HL-60 (cell line): ENCODE results near the gene PARD3.

Experiments
- DNase-seq, 2 experiments: peaks; one replicate each; pipeline ENCODE4 v3.0.0-alpha.2; 2010 to 2020; ENCODE audit warnings: low read depth in 1 of 2, low spot score in 1 of 2
- H3K27ac ChIP-seq: fragments of 250-450 bp; sonication (Bioruptor Pico); replicated peaks from 2 replicates; pipeline ENCODE4 v1.5.1; 2020; ENCODE audit warnings: mild to moderate bottlenecking, moderate library complexity
- H3K27me3 ChIP-seq: fragments of 250-450 bp; sonication (Bioruptor Pico); 2 replicates; pipeline ENCODE4 v1.5.1; 2021; ENCODE audit warnings: mild to moderate bottlenecking, moderate library complexity; ENCODE audit not compliant: insufficient read depth, poor library complexity, severe bottlenecking
- H3K4me3 ChIP-seq: replicated peaks from 2 replicates; pipeline ENCODE4 v1.5.1; 2011; ENCODE audit warnings: mild to moderate bottlenecking, control low read depth, low read length; ENCODE audit not compliant: insufficient read depth
- CTCF ChIP-seq: IDR thresholded peaks from one replicate; pipeline ENCODE4 v1.5.1; 2011; ENCODE audit warnings: low read length, control low read depth, inconsistent platforms; ENCODE audit not compliant: insufficient read depth
- GABPA ChIP-seq: IDR thresholded peaks from 2 replicates; pipeline ENCODE4 v1.6.1; 2012; ENCODE audit warnings: low read depth
- POLR2AphosphoS5 ChIP-seq: IDR thresholded peaks from 2 replicates; pipeline ENCODE4 v1.6.1; 2012; ENCODE audit warnings: low read depth
- REST ChIP-seq: IDR thresholded peaks from 2 replicates; pipeline ENCODE4 v1.6.1; 2012; ENCODE audit warnings: low read depth; ENCODE audit not compliant: insufficient replicate concordance
- SPI1 ChIP-seq: IDR thresholded peaks from 2 replicates; pipeline ENCODE4 v1.6.1; 2012; ENCODE audit warnings: low read depth, mild to moderate bottlenecking, borderline replicate concordance

The PARD3 gene

GRCh38 chr10:34637418-34637911, 177.6 kb downstream of the PARD3 start:
- TF ChIP-seq SPI1, result no peak
- no peak for TF ChIP-seq REST
- peak; percentile 93 for TF ChIP-seq CTCF
- no peaks in the 10 kb centered on the region for H3K27me3 ChIP-seq
- DNase-seq, result peak in 1 of 2 experiments; percentile 36
- H3K4me3 ChIP-seq, result no peak overlapping the region
- no peak overlapping the region for H3K27ac ChIP-seq

GRCh38 chr10:34635111-34635510, 180.0 kb downstream of the PARD3 start:
- no peak for DNase-seq
- Histone ChIP-seq H3K27me3 (no peaks in the 10 kb centered on the region), H3K27ac (no peak overlapping the region), H3K4me3 (no peak overlapping the region)
- TF ChIP-seq SPI1 (no peak), CTCF (no peak), GABPA (no peak)

GRCh38 chr10:34633374-34633773, 181.7 kb downstream of the PARD3 start:
- no peaks in the 10 kb centered on the region for H3K27me3 ChIP-seq
- DNase-seq, result no peak
- no peak overlapping the region for H3K4me3 ChIP-seq
- H3K27ac ChIP-seq, result no peak overlapping the region
- no peak for TF ChIP-seq SPI1
- no peak for TF ChIP-seq GABPA
- TF ChIP-seq POLR2AphosphoS5, result no peak
- TF ChIP-seq CTCF, result no peak
- TF ChIP-seq REST, result no peak

GRCh38 chr10:34629084-34629483, 186.0 kb downstream of the PARD3 start:
- H3K4me3 ChIP-seq, result no peak overlapping the region
- TF ChIP-seq GABPA, result no peak
- no peak for TF ChIP-seq POLR2AphosphoS5
- no peak for TF ChIP-seq CTCF
- no peak for TF ChIP-seq REST
- no peak for TF ChIP-seq SPI1
- no peak overlapping the region for H3K27ac ChIP-seq
- no peaks in the 10 kb centered on the region for H3K27me3 ChIP-seq
- DNase-seq, result no peak
